RKO (cell line): ENCODE measurements around the gene GLYATL3.

Source experiments
- DNase-seq: peaks from one replicate; pipeline ENCODE4 v3.0.0-alpha.2; 2016; ENCODE audit warnings: low spot score

Gene GLYATL3

DNA sequence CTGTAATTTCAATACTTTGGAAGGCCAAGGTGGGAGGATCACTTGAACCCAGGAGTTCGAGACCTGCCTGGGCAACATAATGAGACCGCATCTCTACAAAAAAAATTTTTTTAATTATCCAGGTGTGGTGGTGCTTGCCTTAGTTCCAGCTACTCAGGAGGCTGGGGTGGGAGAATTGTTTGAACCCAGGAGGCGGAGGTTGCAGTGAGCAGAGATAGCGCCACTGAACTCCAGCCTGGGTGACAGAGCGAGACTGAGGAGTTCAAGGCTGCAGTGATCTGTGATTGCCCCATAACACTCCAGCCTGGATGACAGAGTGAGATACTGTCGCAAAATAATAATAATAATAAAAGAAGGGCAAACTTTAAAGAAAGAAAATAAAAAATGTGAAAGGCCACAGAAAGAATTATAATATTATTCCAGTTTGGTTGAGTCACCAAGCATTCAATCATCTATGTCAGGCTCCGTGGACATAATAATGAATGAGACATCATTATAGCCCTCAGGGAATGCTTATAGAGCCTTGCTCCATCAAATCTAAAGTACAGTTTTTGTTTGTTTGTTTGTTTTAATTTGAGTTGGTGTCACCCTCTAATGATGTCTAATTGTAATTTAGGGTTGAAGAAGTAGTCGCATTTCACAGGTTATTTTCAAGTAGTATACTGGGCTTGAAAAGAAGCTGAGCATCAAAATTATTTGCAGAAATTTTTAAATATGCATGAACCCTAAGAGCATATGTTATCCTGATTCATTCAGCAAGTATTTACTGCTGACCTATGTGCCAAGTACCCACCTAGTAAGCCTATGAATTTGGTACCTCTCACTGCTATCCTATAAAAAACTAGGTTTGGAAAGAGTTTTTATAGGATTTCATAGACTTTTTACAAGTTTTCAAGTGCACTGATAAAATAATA, 15.1 kb downstream of the GLYATL3 start:
- no peak for DNase-seq

DNA sequence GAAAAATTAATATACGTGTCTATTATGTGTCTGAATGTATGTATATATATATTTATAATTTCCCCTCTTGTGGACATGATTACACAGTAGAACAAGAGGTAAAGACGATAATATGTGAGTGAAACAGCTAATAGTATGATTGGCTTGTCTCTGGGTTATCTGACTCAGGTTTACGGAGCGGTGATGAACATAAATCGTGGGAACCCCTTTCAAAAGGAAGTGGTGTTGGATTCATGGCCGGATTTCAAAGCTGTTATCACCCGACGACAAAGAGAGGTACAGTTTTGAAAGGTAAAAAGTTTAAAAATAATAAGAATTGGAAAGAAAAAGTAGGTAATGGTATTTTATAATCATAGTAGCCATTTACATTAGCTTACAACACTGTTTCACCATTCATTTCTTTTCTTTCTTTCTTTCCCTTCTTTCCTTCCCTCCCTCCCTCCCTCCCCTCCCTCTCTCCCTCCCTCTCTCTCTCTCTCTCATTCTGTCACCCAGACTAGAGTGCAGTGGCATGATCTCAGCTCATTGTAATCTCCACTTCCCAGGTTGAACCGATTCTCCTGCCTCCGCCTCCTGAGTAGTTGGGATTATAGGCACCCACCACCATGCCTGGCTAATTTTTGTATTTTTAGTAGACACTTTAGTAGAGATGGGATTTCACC, 15.9 kb downstream of the GLYATL3 start:
- no peak for DNase-seq

- DNase-seq: no peak
These were observed 16.4 kb downstream of the GLYATL3 start for GRCh38 chr6:49516147-49516505.

- no peak for DNase-seq
These were observed 18.2 kb downstream of the GLYATL3 start for GRCh38 chr6:49517919-49518318.

- DNase-seq: no peak
These were observed 19.9 kb downstream of the GLYATL3 start for GRCh38 chr6:49519660-49520059.

- no peak for DNase-seq
These were observed 23.2 kb downstream of the GLYATL3 start for GRCh38 chr6:49522710-49523593.

GRCh38 chr6:49523901-49524300, 24.2 kb downstream of the GLYATL3 start:
- DNase-seq: no peak

GRCh38 chr6:49524541-49524940, 24.8 kb downstream of the GLYATL3 start:
- DNase-seq: no peak

DNA sequence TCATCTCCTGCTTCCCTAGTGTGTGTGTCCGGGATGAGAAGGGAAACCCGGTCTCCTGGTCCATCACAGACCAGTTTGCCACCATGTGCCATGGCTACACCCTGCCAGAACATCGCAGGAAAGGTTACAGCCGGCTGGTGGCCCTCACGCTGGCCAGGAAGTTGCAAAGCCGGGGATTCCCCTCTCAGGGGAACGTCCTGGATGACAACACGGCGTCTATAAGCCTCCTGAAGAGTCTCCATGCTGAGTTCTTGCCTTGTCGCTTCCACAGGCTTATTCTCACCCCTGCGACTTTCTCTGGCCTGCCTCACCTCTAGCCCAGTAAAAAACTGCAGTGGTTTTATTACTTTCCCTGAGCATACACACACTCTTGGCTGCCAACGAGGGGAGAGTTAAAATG, 26.9 kb downstream of the GLYATL3 start:
- no peak for DNase-seq

DNA sequence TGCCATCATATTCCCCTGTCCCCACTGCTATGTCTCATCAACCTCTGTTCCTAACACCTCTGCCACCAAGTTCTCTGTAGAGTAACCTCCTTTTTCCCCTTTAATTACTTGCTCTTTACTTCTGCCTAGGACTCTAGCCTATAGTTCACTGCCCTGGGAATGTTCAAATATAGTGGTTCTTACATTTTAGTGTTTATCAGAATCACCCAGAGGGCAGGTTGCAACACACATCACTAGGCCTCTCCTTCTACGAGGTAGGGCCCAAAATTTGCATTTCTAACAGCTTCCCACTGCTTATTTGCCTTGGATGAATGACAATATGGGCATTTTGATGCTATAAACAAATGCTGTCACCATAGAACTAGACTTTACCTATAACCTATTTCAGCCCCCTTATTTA, 27.6 kb downstream of the GLYATL3 start:
- DNase-seq: no peak

- no peak for DNase-seq
These were observed 28.8 kb downstream of the GLYATL3 start for GRCh38 chr6:49528571-49528970.

DNA sequence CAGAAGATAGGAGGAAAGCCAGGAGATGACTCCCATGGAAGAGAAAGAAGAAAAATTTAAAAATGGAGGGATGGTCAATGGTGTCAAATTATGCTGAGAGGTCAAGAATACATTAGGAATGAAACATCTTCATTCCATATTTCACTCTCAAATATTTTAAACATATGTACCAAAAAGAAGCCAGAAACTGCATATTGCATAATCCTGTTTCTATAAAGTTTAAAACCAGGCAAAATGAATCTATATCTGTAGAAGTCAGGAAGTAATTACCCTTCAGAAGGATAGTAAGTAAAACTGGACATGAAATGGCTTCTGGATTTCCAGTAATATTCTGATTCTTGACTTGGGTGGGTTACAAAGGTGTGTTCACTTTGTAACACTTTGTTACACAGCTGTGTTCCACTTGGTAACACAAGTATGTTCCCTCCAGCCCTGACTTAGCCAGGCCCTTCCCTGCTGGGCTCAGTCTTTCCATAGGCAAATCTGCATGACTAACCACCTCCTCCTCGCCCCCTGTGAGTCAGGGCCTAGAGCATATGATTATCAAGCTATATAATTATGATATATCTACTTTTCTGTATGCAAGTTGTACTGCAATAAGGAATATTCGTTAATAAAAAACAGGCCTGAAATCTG, 30.5 kb downstream of the GLYATL3 start:
- DNase-seq: peak; percentile 50

GRCh38 chr6:49531774-49532569, 32.2 kb downstream of the GLYATL3 start:
- peak; percentile 96 for DNase-seq

GRCh38 chr6:49535795-49536194, 36.1 kb downstream of the GLYATL3 start:
- no peak for DNase-seq

DNA sequence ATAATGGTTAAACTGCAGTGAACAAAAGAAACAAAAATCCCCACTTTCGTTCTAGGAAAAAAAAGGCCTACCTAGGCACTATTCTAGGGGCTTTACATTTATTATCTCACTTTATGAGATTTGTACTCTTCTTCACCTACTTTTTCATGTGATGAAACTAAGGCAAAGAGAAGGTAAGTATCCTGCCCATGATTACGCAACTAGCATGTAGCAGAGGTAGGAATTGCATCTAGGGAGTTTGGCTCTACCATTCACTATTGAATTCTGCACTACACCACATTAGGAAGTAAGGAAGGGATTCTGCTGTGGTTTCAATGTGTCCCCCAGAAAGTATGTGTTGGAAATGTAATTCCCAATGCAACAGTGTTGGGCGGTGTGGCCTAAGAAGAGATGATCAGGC, 39.4 kb downstream of the GLYATL3 start:
- no peak for DNase-seq

GRCh38 chr6:49540614-49541013, 40.9 kb downstream of the GLYATL3 start:
- no peak for DNase-seq

DNA sequence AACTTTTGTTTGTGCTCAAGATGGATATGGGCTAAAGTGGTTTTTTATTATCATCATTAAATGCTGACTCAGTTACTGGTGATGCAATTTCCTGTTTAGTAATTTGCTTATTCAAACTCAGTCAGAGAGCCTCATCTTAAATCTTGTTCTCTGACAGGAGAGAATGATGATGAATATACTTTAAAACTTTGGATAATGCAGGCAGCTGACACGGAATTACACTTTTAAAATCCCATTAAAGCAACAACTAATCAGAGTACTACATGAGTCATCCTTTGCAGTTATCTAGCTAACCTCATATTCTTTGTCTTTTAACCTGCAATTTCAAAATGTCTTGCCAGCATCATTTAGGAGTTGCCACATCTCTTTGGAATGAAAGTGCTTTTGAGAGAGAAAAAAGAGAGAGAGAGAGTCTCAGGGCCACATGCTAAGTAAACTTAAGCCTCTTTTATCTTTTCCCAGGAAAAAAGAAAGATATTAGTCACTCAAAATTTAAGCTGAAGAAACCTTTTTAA, 41.5 kb downstream of the GLYATL3 start:
- DNase-seq: peak; percentile 97

- DNase-seq: no peak
These were observed 42.2 kb downstream of the GLYATL3 start for GRCh38 chr6:49541936-49542335.

DNA sequence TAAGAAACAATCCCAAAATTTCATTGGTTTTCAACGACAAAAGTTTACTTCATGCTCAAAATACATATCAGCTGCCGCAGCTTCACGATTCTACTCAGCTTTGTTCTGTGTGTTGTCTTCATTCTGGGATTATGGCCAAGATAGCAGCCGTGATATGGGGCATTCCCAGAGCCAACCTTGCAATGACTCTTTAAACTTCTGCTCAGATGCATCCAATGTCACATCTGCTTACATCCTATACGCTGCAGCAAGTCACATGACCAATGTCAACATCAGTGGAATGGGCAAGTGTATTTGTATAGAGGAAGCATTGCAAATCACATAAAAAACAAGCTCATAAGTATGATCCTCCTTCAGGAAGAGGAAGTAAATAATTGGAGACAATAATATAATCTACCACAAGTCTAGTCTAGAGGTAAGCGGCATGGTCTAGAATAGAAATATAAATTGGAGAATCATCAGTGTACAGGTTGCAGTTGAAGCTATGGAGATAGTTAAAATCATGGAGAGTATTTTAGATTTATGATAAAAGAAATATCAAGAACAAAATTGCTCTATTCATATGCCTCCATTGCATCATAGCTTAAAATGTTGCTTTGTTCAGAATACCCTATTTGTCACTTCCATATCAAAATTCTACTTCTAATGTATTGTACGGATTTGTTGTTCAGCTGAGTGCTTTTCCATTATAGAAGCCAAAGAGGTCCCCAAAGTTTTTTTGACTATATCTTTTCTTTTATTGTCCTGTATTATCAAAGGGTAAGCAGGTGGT, 43.5 kb downstream of the GLYATL3 start:
- no peak for DNase-seq

- DNase-seq: no peak
These were observed 46.6 kb downstream of the GLYATL3 start for GRCh38 chr6:49546331-49546730.
